ENCODE results near the gene NR1D2.

DNA sequence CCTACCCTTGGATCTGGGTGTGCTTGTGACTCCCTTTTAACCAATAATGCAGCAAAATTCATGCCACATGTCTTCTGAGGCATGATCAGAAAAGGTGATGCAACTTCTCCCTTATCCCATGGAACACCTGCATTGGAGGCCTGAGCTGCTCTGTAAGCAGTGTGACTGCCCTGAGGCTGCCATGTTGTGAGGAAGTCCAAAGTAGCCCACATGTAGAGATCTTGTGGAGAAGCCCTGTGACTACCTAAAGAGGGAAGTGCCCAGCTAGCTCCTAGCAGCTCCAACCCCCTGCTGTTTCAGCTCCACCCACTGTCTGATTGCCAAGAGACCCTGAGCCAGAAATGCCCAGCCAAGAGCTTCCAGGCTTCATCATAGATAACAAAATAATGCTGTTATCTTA, 6.4 kb upstream of the NR1D2 start:
- TF ChIP-seq, protein P1, sequence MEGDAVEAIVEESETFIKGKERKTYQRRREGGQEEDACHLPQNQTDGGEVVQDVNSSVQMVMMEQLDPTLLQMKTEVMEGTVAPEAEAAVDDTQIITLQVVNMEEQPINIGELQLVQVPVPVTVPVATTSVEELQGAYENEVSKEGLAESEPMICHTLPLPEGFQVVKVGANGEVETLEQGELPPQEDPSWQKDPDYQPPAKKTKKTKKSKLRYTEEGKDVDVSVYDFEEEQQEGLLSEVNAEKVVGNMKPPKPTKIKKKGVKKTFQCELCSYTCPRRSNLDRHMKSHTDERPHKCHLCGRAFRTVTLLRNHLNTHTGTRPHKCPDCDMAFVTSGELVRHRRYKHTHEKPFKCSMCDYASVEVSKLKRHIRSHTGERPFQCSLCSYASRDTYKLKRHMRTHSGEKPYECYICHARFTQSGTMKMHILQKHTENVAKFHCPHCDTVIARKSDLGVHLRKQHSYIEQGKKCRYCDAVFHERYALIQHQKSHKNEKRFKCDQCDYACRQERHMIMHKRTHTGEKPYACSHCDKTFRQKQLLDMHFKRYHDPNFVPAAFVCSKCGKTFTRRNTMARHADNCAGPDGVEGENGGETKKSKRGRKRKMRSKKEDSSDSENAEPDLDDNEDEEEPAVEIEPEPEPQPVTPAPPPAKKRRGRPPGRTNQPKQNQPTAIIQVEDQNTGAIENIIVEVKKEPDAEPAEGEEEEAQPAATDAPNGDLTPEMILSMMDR (IDR thresholded peaks at IDR 0.05), result no peak
- no peak for TF ChIP-seq POLR2A (IDR thresholded peaks at IDR 0.05)
